GM13977 (cell line): Measurements from ENCODE around the gene TAF1.
"Not testable (repeated sequence)": the region's sequence is repeated elsewhere in the genome, so short reads cannot be mapped to it uniquely, and the experiment has no call there.

ENCODE experiments used
- DNase-seq: peaks from one replicate; pipeline ENCODE4 v3.0.0; 2012; ENCODE audit warnings: low spot score
- in situ Hi-C: fragments of 300-500 bp; cut with MboI; formaldehyde crosslinking; loops from one replicate; pipeline ENCODE4 v1.12.0; 2022; ENCODE audit warnings: low sequenced_read_pairs, low pct_unique_long_range_greater_than_20kb, mixed read lengths, inconsistent platforms; ENCODE audit not compliant: unreplicated experiment
- TF ChIP-seq, protein P1 (sequence below): IDR thresholded peaks from 2 replicates; pipeline ENCODE4 v1.5.1; 2012; ENCODE audit warnings: mild to moderate bottlenecking, control low read depth; ENCODE audit not compliant: insufficient read depth; ENCODE audit errors: extremely low read depth, missing control alignments

TAF1 gene

DNA sequence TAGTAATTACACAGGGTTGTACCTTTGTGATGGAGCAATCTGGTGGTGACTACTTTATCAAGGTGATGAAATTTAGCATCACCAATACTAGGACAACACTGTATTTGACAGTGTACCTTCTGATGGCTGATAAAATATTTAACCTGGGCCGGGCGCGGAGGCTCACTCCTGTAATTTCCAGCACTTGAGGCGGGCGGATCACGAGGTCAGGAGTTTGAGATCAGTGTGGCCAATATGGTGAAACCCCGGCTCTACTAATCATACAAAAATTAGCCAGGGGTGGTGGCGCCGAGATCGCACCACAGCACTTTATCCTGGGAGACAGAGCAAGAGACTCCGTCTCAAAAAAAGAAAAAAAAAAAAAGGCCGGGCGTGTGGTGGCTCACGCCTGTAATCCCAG, 1.9 kb upstream of the TAF1 start:
- DNase-seq = no peak
- in situ Hi-C loops = no loop called here
- TF ChIP-seq, protein P1, sequence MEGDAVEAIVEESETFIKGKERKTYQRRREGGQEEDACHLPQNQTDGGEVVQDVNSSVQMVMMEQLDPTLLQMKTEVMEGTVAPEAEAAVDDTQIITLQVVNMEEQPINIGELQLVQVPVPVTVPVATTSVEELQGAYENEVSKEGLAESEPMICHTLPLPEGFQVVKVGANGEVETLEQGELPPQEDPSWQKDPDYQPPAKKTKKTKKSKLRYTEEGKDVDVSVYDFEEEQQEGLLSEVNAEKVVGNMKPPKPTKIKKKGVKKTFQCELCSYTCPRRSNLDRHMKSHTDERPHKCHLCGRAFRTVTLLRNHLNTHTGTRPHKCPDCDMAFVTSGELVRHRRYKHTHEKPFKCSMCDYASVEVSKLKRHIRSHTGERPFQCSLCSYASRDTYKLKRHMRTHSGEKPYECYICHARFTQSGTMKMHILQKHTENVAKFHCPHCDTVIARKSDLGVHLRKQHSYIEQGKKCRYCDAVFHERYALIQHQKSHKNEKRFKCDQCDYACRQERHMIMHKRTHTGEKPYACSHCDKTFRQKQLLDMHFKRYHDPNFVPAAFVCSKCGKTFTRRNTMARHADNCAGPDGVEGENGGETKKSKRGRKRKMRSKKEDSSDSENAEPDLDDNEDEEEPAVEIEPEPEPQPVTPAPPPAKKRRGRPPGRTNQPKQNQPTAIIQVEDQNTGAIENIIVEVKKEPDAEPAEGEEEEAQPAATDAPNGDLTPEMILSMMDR = no peak

DNA sequence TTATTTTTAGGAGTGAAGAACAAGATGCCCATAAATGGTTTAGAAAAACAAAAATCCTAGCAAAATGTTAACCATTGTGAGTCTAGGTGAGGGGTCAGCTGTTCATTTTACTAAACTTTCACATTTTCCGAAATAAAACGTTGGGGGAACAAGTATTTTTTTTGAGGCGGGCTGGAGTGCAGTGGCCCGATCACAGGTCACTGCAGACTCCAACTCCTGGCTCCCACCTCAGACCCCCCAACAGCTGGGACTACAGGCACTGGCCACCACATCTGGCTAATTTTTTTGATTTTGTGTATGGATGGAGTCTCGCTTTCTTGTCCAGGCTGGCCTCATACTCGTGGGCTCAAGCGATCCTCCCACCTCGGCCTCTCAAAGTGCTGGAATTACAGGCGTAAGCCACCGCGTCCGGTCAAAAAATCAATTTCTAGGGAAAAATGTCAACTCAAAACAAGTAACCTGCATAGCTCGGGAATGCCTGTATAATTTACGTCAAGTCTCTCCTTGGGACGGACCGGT, 742 bp upstream of the TAF1 start:
- no peak for DNase-seq
- in situ Hi-C loops = no loop called here
- TF ChIP-seq, protein P1 = no peak

DNA sequence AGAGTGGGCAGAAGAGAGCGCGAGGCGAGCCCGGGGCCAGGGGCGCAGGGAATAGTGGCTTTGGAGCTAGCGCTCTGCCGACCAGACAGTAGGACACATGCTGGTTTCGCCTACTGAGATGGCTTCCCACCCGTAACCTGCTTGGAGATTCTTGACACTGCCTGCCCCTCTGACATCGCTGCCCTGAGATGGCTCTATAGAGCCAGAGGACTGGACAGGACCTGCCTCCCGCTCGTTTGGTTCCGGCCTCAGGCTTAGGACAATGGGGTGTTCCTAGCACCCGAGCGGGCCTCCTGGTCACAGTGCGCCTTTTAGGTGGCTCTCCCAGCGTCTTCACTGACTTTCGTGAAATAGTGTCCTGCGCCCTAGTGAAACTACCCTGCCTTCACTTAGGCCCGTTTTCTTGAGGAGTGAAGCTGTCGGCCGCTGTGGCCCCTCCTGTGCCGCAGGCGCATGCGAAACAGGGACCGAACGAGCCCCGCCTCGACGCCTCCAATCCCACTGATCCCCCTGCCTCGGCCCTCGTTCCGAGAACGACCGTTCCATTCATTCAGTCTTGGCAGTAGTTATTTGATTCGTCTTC, 608 bp downstream of the TAF1 start:
- in situ Hi-C loops = no loop called here
- no peak for DNase-seq

DNA sequence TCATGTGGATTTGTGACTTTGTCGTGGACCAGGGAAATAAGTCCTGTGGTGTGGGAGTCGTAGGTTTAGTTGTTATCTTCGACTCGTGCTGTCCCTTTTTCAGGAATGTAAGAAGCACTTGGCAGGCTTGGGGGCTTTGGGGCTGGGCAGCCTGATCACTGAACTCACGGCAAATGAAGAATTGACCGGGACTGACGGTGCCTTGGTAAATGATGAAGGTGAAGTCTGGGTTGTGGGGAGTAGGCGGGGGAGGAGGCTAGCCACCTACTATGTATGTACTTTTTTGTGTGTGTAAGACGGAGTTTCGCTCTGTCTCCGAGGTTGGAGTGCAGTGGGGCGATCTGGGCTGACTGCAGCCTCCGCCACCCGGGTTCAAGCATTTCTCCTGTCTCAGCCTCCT, 1.2 kb downstream of the TAF1 start:
- in situ Hi-C loops = no loop called here
- DNase-seq = no peak

More for the DNA sequence above, 608 bp downstream of the TAF1 start:
- TF ChIP-seq, protein P1 = no peak

DNA sequence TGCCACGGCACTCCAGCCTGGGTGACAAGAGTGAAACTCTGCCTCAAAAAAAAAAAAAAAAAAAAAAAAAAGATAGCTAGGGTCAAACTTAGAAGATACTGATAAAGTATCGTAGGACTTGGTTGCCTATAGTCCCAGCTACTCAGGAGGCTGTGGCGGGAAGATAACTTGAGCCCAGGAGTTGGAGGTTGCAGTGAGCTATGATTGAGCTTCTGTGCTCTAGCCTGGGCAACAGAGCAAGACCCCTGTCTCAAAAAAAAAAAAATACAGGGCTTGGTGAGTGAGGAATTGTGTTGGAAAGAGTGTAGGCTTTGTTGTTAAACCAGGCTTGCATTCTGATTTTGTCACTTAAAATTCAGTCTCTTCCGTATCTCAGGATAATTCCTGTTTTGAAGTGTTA, 6.2 kb downstream of the TAF1 start:
- DNase-seq = no peak
- TF ChIP-seq, protein P1 = no peak
- in situ Hi-C loops = no loop called here

More for the DNA sequence above, 1.2 kb downstream of the TAF1 start:
- TF ChIP-seq, protein P1 = no peak

DNA sequence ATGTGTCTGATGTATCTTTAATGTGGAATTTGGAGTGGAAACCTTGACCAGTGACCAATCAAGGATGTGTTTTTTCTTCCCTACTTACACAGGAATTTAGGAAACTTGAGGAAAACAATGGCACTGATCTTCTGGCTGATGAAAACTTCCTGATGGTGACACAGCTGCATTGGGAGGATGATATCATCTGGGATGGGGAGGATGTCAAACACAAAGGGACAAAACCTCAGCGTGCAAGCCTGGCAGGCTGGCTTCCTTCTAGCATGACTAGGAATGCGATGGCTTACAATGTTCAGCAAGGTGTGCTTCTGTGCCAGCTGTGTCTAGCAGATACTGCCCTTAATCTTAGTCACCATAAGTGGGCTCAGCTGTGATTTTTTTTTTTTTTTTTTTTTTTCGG, 12.6 kb downstream of the TAF1 start:
- TF ChIP-seq, protein P1 = no peak
- no peak for DNase-seq
- in situ Hi-C loops = no loop called here

DNA sequence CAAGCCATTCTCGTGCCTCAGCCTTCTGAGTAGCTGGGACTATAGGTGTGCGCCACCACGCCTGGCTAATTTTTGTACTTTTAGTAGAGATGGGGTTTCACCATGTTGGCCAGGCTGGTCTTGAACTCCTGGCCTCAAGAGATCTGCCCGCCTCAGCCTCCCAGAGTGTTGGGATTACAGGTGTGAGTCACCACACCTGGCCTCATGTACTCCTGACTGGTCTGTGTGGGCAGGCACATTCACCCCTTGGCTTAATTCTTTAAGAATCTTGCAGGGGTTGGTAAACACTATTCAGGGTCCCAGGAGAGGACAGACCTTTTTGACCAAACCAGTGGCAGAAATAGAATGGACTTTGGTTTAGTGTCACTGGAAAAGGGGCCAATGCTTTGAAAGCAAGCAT, 25.6 kb downstream of the TAF1 start:
- in situ Hi-C loops, DNase-seq: not testable (repeated sequence)
